H1 (cell line): Measurements from ENCODE around the gene YWHAE.
"Not testable (repeated sequence)": the region's sequence is repeated elsewhere in the genome, so short reads cannot be mapped to it uniquely, and the experiment has no call there.

Source experiments
- CTCF ChIP-seq, 3 experiments: IDR thresholded peaks; 1 replicate in 2 of 3; 2 replicates in 1 of 3; pipeline versions ENCODE4 v1.5.1 to v1.6.1; 2011; ENCODE audit warnings: low read length in 3 of 3, mild to moderate bottlenecking in 3 of 3, inconsistent platforms in 2 of 3, low read depth in 1 of 3, moderate library complexity in 1 of 3; ENCODE audit not compliant: insufficient read depth in 1 of 3; ENCODE audit errors: control extremely low read depth in 1 of 3
- HDAC6 ChIP-seq: IDR thresholded peaks from one replicate; pipeline ENCODE4 v1.7.1; 2012; ENCODE audit warnings: low read depth, mild to moderate bottlenecking, inconsistent platforms, low read length, moderate library complexity
- MAX ChIP-seq: IDR thresholded peaks from 2 replicates; pipeline ENCODE4 v1.6.1; 2012; ENCODE audit warnings: inconsistent platforms
- POLR2A ChIP-seq, 2 experiments: IDR thresholded peaks; 1 replicate in 1 of 2; 2 replicates in 1 of 2; pipeline ENCODE4 v1.6.1; 2011; ENCODE audit warnings: low read depth in 2 of 2, low read length in 2 of 2, mild to moderate bottlenecking in 2 of 2; ENCODE audit errors: control extremely low read depth in 1 of 2
- SRF ChIP-seq: IDR thresholded peaks from 2 replicates; pipeline ENCODE4 v1.6.1; 2011; ENCODE audit warnings: mild to moderate bottlenecking, low read depth, low read length, moderate library complexity

GRCh38 chr17:1387490-1388227 lies 12.4 kb downstream of the YWHAE start:
- not testable (repeated sequence) for TF ChIP-seq MAX; CTCF (IDR thresholded peaks at IDR 0.05; ENCODE audit: control extremely low read depth in 1 of 3, insufficient read depth in 1 of 3, low read depth in 1 of 3, low read length in 3 of 3); POLR2A (IDR thresholded peaks at IDR 0.05; ENCODE audit: control extremely low read depth in 1 of 2, low read depth in 2 of 2, low read length in 2 of 2); SRF; HDAC6
